Transverse colon (tissue), 4 donors: ENCODE data around the gene FNDC3B. TPM values are rescaled to one million over a fixed set of nuclear protein-coding genes. Genes with fewer than 3 reads are reported as not detected.

ENCODE experiments used
- DNase-seq: peaks from one replicate; pipeline ENCODE4 v3.0.0-alpha.2; 2019
- H3K27ac ChIP-seq, 4 donors: fragments of 200-600 bp; sonication (generic); 2 replicates each; pipeline ENCODE4 v1.5.1; 2016 to 2018; ENCODE audit warnings: inconsistent platforms in 4 of 4
- H3K27me3 ChIP-seq: fragments of 200-600 bp; sonication (generic); 2 replicates; pipeline ENCODE4 v1.5.1; 2017; ENCODE audit warnings: inconsistent platforms
- H3K36me3 ChIP-seq, 4 donors: fragments of 200-600 bp; sonication (generic); 2 replicates each; pipeline ENCODE4 v1.5.1; 2017 to 2019; ENCODE audit warnings: inconsistent platforms in 4 of 4
- H3K4me1 ChIP-seq, 4 donors: fragments of 200-600 bp; sonication (generic); 2 replicates each; pipeline ENCODE4 v1.5.1; 2017 to 2020; ENCODE audit warnings: inconsistent platforms in 4 of 4
- H3K4me3 ChIP-seq, 4 donors: fragments of 200-600 bp; sonication (generic); 1 replicate in 1 of 4; 2 replicates in 3 of 4; pipeline versions ENCODE4 v1.5.1 to v1.6.1; 2017 to 2019; ENCODE audit warnings: inconsistent platforms in 4 of 4
- H3K9me3 ChIP-seq, 2 donors: fragments of 200-600 bp; sonication (generic); 2 replicates each; pipeline ENCODE4 v1.5.1; 2017 to 2019; ENCODE audit warnings: inconsistent platforms in 2 of 2
- EP300 ChIP-seq: sonication (generic); formaldehyde crosslinking; IDR thresholded peaks from one replicate; pipeline ENCODE4 v1.6.1; 2017; ENCODE audit warnings: antibody characterized with exemption, low read depth
- POLR2A ChIP-seq: fragments of 450-650 bp; IDR thresholded peaks from one replicate; pipeline ENCODE4 v1.6.1; 2016; ENCODE audit warnings: antibody characterized with exemption, mild to moderate bottlenecking, moderate library complexity
- POLR2AphosphoS5 ChIP-seq, 3 donors: sonication (generic); formaldehyde crosslinking; IDR thresholded peaks; one replicate each; pipeline ENCODE4 v1.6.1; 2016; ENCODE audit warnings: antibody characterized with exemption in 3 of 3
- WGBS, 2 donors: methylation state at CpG; one replicate each; pipeline ENCODE4 v1.1.5; 2018; ENCODE audit warnings: low coverage in 1 of 2; 5-methylcytosine and 5-hydroxymethylcytosine counted together
- in situ Hi-C, 4 donors: fragments of 200-750 bp; cut with MboI; loops; one replicate each; pipeline versions ENCODE4 v1.15.0 to v1.15.1; 2017; ENCODE audit warnings: low sequenced_read_pairs in 3 of 4, low pct_ligation_motif_present in 1 of 4, low pct_unique_long_range_greater_than_20kb in 1 of 4
- intact Hi-C: fragments of 100-400 bp; cut with DNase I; formaldehyde crosslinking; loops from one replicate; pipeline ENCODE4 v1.15.1; 2023; ENCODE audit warnings: low total_unique reads
- total RNA-seq, 4 donors: library from RNA; depleted of rRNA; stranded (reverse); fragments of >200 nt; gene quantifications; one replicate each; pipeline ENCODE4 v1.1.0, GENCODE V29; 2016
- TF ChIP-seq, protein P1 (sequence below), 5 experiments: fragments of 200-600 bp in 3 of 5; fragments of 450-650 bp in 2 of 5; sonication (generic) in 3 of 5; IDR thresholded peaks; 1 replicate in 2 of 5; 2 replicates in 3 of 5; pipeline ENCODE4 v1.5.1; 2016 to 2017; ENCODE audit warnings: antibody characterized with exemption in 5 of 5, inconsistent platforms in 3 of 5, mild to moderate bottlenecking in 2 of 5, moderate library complexity in 1 of 5

FNDC3B gene
- total RNA-seq, 4 donors from 2014 or later: 28.5 to 85.7 (median 44.5) TPM

DNA sequence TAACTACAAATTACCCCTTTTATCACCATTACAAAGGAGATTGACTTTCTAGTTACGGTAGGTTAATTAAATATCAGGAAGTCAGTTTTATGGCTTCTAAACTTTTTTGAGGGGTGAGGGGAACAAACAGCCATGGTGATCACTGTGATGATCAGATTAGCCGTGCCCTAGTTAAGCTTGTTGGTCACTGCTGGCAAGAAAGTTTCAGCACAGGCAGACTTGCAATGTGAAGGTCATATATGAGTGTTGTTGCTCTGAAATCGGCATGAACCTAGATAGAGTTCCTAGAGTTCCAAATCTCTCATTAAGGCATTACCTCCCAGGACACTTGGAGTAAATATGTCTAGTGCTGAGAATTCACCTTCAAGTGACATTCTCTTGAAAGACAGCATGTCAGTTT, 252.3 kb downstream of the FNDC3B start:
- H3K4me1 ChIP-seq: peaks cover 0 to 8% (median 0%) of the 10 kb centered on the region in 4 donors
- no peak overlapping the region for H3K4me3 ChIP-seq
- no peaks in the 10 kb centered on the region for H3K9me3 ChIP-seq
- TF ChIP-seq, protein P1, sequence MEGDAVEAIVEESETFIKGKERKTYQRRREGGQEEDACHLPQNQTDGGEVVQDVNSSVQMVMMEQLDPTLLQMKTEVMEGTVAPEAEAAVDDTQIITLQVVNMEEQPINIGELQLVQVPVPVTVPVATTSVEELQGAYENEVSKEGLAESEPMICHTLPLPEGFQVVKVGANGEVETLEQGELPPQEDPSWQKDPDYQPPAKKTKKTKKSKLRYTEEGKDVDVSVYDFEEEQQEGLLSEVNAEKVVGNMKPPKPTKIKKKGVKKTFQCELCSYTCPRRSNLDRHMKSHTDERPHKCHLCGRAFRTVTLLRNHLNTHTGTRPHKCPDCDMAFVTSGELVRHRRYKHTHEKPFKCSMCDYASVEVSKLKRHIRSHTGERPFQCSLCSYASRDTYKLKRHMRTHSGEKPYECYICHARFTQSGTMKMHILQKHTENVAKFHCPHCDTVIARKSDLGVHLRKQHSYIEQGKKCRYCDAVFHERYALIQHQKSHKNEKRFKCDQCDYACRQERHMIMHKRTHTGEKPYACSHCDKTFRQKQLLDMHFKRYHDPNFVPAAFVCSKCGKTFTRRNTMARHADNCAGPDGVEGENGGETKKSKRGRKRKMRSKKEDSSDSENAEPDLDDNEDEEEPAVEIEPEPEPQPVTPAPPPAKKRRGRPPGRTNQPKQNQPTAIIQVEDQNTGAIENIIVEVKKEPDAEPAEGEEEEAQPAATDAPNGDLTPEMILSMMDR (IDR thresholded peaks at IDR 0.05): no peak
- no peak for TF ChIP-seq POLR2AphosphoS5 (IDR thresholded peaks at IDR 0.05)
- TF ChIP-seq POLR2A: no peak
- no peak for TF ChIP-seq EP300
- no peaks in the 10 kb centered on the region for H3K27me3 ChIP-seq
- H3K36me3 ChIP-seq: peaks cover 0 to 13% (median 4%) of the 10 kb centered on the region in 4 donors
- in situ Hi-C loops (no loop called here), intact Hi-C loops (no loop called here)
- WGBS, 2 donors: 88 to 100% methylated on average over 1 to 3 of the region's 3 CpGs
- DNase-seq: no peak
- no peak overlapping the region for H3K27ac ChIP-seq

DNA sequence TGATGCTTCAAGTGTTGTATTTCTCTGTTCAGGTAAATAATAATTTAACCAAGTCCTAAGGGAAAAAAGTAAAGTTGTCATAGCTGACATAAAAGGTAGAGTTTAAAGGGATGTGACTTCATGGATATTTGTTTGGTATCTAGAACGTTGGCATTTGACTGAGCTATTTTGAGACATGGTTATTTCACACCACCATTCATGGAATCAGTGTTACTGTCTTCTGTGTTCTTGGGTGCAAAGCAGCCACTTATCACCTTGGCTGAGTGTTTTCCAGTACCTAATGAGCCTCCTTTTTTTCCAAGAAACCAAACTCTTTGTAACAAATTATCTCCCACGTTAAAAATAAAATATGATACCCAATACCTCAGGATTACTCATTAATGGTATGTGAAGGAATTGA, 253.0 kb downstream of the FNDC3B start:
- no peak for DNase-seq
- 62 to 70% methylated on average over 1 to 2 of the region's 2 CpGs for WGBS, 2 donors
- Histone ChIP-seq H3K4me3 (no peak overlapping the region), H3K36me3 (peaks cover 0 to 8% (median 4%) of the 10 kb centered on the region in 4 donors), H3K27me3 (no peaks in the 10 kb centered on the region), H3K4me1 (peaks cover 0 to 6% (median 0%) of the 10 kb centered on the region in 4 donors), H3K27ac (no peak overlapping the region), H3K9me3 (no peaks in the 10 kb centered on the region)
- in situ Hi-C loops (no loop called here), intact Hi-C loops (no loop called here)
- TF ChIP-seq POLR2AphosphoS5 (IDR thresholded peaks at IDR 0.05) (no peak), POLR2A (no peak)

DNA sequence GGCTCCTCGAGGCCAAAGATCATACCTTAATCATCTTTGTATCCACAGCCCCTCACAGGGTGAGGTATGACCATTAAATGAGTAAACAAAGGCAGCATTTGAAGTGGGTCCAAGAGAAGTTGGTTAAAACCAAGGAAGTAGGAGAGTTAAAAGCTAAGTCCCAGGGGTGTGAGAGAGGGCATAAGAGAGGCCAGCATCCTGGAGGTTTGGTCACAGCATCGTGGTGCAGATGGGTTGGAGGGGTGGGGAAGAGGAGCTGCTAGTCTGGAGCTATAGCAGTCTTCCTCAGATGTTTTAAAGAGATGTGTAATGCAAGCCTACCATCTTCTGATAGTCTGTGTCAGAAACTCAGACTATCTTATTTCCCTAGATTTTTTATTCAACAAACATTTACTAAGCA, 253.7 kb downstream of the FNDC3B start:
- in situ Hi-C loops: no loop called here
- 29 to 67% methylated on average over 1 to 2 of the region's 2 CpGs for WGBS, 2 donors

DNA sequence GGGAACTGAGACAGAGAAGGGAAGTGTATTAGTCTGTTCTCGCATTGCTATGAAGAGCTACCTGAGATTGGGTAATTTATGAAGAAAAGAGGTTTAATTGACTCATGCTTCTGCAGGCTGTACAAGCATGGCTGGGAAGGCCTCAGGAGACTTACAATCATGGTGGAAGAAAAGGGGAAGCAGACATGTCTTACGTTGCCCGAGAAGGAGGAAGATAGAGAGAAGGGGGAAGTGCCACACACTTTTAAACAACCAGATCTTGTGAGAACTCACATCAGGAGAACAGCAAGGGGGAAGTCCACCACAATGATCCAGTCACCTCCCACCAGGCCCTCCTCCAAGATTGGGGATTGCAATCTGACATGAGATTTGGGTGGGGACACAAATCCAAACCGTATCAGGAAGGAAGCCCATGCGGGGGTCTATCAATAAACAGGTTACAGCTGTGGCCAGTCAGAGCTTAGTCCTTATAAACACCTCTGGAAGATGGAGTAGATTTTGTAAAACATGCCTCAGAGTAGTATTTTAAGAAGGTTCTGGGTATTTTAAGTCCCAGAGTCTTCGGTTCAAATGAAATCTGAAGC, 254.9 kb downstream of the FNDC3B start:
- H3K4me1 ChIP-seq: peaks cover 0 to 3% (median 0%) of the 10 kb centered on the region in 4 donors
- no peak overlapping the region for H3K4me3 ChIP-seq
- H3K9me3 ChIP-seq: no peaks in the 10 kb centered on the region
- peaks cover 0 to 17% (median 1%) of the 10 kb centered on the region in 4 donors for H3K36me3 ChIP-seq
- intact Hi-C loops: no loop called here
- DNase-seq: no peak
- no peak overlapping the region for H3K27ac ChIP-seq
- WGBS, 2 donors: 86 to 88% methylated on average over 6 of the region's 6 CpGs
- no peaks in the 10 kb centered on the region for H3K27me3 ChIP-seq
- TF ChIP-seq POLR2AphosphoS5 (IDR thresholded peaks at IDR 0.05): no peak
- no peak for TF ChIP-seq EP300
- TF ChIP-seq, protein P1 (IDR thresholded peaks at IDR 0.05): no peak
- no peak for TF ChIP-seq POLR2A
- in situ Hi-C loops: no loop called here

More for the DNA sequence above, 253.7 kb downstream of the FNDC3B start:
- DNase-seq: no peak
- TF ChIP-seq POLR2A: no peak
- no peak for TF ChIP-seq EP300
- no peak for TF ChIP-seq POLR2AphosphoS5 (IDR thresholded peaks at IDR 0.05)
- TF ChIP-seq, protein P1 (IDR thresholded peaks at IDR 0.05): no peak
- H3K4me3 ChIP-seq: no peak overlapping the region
- H3K27ac ChIP-seq: no peak overlapping the region
- H3K9me3 ChIP-seq: no peaks in the 10 kb centered on the region
- peaks cover 0 to 3% (median 0%) of the 10 kb centered on the region in 4 donors for H3K4me1 ChIP-seq
- H3K27me3 ChIP-seq: no peaks in the 10 kb centered on the region
- intact Hi-C loops: no loop called here
- H3K36me3 ChIP-seq: peaks cover 0 to 8% (median 1%) of the 10 kb centered on the region in 4 donors
